ENCODE measurements around the gene C2orf76.

DNA sequence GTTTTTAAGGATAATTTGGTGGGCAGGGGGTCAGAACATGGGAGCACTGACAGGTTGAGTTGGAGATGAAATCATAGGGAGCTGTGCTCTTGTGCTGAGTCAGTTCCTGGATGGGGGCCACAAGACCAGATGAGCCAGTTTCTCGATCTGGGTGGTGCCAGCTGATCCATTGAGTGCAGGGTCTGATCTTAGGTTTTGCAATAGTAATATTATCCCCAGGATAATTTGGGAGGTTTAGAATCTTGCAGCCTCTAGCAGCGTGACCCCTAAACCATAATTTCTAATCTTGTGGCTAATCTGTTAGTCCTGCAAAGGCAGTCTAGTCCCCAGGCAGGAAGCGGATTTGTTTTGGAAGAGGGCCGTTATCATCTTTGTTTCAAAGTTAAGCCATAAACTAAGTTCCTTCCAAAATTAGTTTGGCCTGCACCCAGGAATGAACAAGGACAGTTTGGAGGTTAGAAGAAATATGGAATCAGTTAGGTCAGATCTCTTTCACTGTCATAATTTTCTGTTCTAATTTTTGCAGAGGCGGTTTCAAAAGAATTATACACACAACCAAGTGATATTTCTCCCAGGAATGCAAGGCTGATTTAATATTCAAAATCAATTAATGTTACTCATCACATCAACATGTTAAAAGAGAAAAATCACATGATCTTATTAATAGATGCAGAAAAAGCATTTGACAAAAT, 23.1 kb upstream of the C2orf76 start:
- no peak for TF ChIP-seq MAX (IDR thresholded peaks at IDR 0.05)
- TF ChIP-seq, protein P1, sequence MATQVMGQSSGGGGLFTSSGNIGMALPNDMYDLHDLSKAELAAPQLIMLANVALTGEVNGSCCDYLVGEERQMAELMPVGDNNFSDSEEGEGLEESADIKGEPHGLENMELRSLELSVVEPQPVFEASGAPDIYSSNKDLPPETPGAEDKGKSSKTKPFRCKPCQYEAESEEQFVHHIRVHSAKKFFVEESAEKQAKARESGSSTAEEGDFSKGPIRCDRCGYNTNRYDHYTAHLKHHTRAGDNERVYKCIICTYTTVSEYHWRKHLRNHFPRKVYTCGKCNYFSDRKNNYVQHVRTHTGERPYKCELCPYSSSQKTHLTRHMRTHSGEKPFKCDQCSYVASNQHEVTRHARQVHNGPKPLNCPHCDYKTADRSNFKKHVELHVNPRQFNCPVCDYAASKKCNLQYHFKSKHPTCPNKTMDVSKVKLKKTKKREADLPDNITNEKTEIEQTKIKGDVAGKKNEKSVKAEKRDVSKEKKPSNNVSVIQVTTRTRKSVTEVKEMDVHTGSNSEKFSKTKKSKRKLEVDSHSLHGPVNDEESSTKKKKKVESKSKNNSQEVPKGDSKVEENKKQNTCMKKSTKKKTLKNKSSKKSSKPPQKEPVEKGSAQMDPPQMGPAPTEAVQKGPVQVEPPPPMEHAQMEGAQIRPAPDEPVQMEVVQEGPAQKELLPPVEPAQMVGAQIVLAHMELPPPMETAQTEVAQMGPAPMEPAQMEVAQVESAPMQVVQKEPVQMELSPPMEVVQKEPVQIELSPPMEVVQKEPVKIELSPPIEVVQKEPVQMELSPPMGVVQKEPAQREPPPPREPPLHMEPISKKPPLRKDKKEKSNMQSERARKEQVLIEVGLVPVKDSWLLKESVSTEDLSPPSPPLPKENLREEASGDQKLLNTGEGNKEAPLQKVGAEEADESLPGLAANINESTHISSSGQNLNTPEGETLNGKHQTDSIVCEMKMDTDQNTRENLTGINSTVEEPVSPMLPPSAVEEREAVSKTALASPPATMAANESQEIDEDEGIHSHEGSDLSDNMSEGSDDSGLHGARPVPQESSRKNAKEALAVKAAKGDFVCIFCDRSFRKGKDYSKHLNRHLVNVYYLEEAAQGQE (IDR thresholded peaks at IDR 0.05; ENCODE audit: low read depth) = no peak
- TF ChIP-seq CEBPB (IDR thresholded peaks at IDR 0.05) = peak; percentile 47; the same call in 1 of the 2 replicates
- TF ChIP-seq EP300 (IDR thresholded peaks at IDR 0.05; ENCODE audit: borderline replicate concordance) = no peak
- TF ChIP-seq RAD21 (IDR thresholded peaks at IDR 0.05; ENCODE audit: low read depth) = no peak
- TF ChIP-seq NFIC (IDR thresholded peaks at IDR 0.05) = peak; percentile 47
- no peak for TF ChIP-seq YY1 (IDR thresholded peaks at IDR 0.05; ENCODE audit: low read depth)
- no peak for TF ChIP-seq TEAD4 (IDR thresholded peaks at IDR 0.05)
- no peak for TF ChIP-seq CREB1 (IDR thresholded peaks at IDR 0.05; ENCODE audit: low read depth)
- no peak for TF ChIP-seq EGR1 (IDR thresholded peaks at IDR 0.05)
- no peak for TF ChIP-seq TCF12 (IDR thresholded peaks at IDR 0.05; ENCODE audit: low read depth)

Data from Ishikawa (cell line).